Nephron (organoid): ENCODE measurements around the gene IAPP.
"Not testable (repeated sequence)": the region's sequence is repeated elsewhere in the genome, so short reads cannot be mapped to it uniquely, and the experiment has no call there.

Experiments used
- H3K27ac Mint-ChIP-seq, 3 experiments: 2 replicates each; pipeline ENCODE4 v1.8.0; 2020; ENCODE audit warnings: mixed read lengths in 3 of 3, mild to moderate bottlenecking in 2 of 3, moderate library complexity in 1 of 3
- H3K27me3 Mint-ChIP-seq: 2 replicates; pipeline ENCODE4 v1.8.0; 2021; ENCODE audit warnings: low read depth, mild to moderate bottlenecking, moderate library complexity, mixed read lengths
- H3K36me3 Mint-ChIP-seq: 2 replicates; pipeline ENCODE4 v1.8.0; 2020; ENCODE audit warnings: low read depth, mixed read lengths
- H3K4me1 Mint-ChIP-seq: 2 replicates; pipeline ENCODE4 v1.8.0; 2020; ENCODE audit warnings: mixed read lengths
- H3K4me3 Mint-ChIP-seq, 3 experiments: 2 replicates each; pipeline ENCODE4 v1.8.0; 2020; ENCODE audit warnings: mild to moderate bottlenecking in 3 of 3, mixed read lengths in 3 of 3, moderate library complexity in 2 of 3
- H3K9me3 Mint-ChIP-seq: 2 replicates; pipeline ENCODE4 v1.8.0; 2020; ENCODE audit warnings: mixed read lengths
- TF ChIP-seq, protein P1 (sequence below), 3 experiments: fragments of 200-600 bp; sonication (generic); IDR thresholded peaks; one replicate each; pipeline ENCODE4 v1.5.0; 2021; ENCODE audit warnings: antibody characterized with exemption in 3 of 3; ENCODE audit not compliant: unreplicated experiment in 3 of 3

IAPP gene

DNA sequence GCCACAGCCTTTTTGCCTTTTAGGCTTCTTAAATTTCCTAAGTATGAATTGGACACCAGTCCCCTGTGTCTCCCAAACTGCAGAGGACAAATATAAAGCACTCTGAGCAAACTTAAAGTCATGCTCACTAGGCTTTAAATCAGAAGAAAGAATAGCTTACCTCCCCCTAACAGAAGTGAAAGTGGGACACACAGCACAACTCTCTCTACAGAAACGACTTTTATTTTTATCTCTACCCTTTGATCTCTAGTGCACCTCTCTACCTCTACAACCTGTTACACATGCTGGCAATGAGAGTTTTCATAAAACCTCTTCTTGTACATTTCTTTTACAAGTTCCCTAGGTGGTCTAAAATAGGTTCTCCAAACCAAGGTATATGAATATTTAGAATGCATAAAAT, 19.7 kb downstream of the IAPP start:
- H3K4me3 Mint-ChIP-seq = no peak overlapping the region
- TF ChIP-seq, protein P1, sequence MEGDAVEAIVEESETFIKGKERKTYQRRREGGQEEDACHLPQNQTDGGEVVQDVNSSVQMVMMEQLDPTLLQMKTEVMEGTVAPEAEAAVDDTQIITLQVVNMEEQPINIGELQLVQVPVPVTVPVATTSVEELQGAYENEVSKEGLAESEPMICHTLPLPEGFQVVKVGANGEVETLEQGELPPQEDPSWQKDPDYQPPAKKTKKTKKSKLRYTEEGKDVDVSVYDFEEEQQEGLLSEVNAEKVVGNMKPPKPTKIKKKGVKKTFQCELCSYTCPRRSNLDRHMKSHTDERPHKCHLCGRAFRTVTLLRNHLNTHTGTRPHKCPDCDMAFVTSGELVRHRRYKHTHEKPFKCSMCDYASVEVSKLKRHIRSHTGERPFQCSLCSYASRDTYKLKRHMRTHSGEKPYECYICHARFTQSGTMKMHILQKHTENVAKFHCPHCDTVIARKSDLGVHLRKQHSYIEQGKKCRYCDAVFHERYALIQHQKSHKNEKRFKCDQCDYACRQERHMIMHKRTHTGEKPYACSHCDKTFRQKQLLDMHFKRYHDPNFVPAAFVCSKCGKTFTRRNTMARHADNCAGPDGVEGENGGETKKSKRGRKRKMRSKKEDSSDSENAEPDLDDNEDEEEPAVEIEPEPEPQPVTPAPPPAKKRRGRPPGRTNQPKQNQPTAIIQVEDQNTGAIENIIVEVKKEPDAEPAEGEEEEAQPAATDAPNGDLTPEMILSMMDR (IDR thresholded peaks at IDR 0.05; ENCODE audit: unreplicated experiment in 3 of 3) = no peak
- H3K4me1 Mint-ChIP-seq = no peaks in the 10 kb centered on the region
- H3K36me3 Mint-ChIP-seq = no peaks in the 10 kb centered on the region
- H3K27ac Mint-ChIP-seq = no peak overlapping the region
- peaks cover 5% of the 10 kb centered on the region for H3K9me3 Mint-ChIP-seq
- peaks cover 4% of the 10 kb centered on the region for H3K27me3 Mint-ChIP-seq

DNA sequence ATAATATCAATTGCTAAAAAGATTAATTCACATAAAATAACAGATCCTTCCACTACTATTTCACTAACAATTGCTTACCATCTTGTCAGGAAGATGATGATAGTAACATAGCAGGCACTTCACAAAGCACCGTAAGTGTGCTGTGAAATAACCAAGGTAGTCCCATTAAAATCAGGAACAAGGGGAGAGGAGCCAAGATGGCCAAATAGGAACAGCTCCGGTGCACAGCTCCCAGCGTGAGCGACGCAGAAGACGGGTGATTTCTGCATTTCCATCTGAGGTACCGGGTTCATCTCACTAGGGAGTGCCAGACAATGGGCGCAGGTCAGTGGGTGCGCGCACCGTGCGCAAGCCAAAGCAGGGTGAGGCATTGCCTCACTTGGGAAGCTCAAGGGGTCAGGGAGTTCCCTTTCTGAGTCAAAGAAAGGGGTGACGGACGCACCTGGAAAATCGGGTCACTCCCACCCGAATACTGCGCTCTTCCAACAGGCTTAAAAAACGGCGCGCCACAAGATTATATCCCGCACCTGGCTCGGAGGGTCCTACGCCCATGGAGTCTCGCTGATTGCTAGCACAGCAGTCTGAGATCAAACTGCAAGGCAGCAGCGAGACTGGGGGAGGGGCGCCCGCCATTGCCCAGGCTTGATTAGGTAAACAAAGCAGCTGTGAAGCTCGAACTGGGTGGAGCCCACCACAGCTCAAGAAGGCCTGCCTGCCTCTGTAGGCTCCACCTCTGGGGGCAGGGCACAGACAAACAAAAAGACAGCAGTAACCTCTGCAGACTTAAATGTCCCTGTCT, 22.3 kb downstream of the IAPP start:
- not testable (repeated sequence) for H3K9me3 Mint-ChIP-seq, H3K27ac Mint-ChIP-seq, H3K36me3 Mint-ChIP-seq, H3K27me3 Mint-ChIP-seq, H3K4me1 Mint-ChIP-seq
- H3K4me3 Mint-ChIP-seq = peak overlapping the region; percentile 60 to 74 (median 66)

DNA sequence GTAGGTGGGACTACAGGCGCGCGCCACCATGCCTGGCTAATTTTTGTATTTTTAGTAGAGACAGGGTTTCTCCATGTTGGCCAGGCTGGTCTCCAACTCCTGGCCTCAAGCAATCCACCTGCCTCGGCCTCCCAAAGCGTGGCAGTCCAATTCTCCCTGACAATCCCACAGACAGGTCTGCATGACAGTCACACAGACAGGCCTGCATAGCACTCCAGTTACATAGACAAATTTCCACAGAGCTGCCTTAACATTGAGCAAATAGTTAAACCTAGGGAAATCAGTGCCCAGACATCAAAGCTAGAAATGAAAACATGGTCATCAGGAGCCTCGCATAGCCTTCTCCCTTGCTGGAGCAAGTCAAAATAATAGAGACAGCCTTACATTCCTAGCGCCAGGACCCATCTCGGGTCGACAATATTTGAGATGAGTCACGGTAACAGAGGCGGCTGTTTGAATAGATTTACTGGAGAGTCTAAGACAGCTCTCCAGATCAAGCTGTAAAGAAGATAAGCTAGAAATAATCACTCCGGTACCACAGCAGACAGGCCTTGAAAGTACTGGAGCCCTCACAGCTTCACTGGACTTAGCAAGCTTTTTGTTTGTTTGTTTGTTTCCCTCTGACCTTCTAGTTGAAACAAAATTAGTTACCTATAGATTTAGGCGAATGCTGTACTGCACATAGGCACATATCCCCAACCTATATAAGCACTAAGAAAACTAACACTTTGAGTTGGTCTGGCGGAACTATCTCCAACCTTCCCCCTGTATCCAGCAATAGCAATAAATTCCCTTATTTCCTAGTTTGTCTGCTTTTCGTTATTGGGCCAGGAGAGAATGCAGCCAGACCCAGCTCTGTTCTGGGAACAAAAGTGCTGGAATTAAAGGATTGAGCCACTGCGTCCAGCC, 40.9 kb downstream of the IAPP start:
- H3K27me3 Mint-ChIP-seq = no peaks in the 10 kb centered on the region
- H3K4me1 Mint-ChIP-seq = no peaks in the 10 kb centered on the region
- H3K9me3 Mint-ChIP-seq = no peaks in the 10 kb centered on the region
- no peak overlapping the region for H3K27ac Mint-ChIP-seq
- TF ChIP-seq, protein P1 (IDR thresholded peaks at IDR 0.05; ENCODE audit: unreplicated experiment in 3 of 3) = no peak
- H3K4me3 Mint-ChIP-seq = no peak overlapping the region
- H3K36me3 Mint-ChIP-seq = no peaks in the 10 kb centered on the region

DNA sequence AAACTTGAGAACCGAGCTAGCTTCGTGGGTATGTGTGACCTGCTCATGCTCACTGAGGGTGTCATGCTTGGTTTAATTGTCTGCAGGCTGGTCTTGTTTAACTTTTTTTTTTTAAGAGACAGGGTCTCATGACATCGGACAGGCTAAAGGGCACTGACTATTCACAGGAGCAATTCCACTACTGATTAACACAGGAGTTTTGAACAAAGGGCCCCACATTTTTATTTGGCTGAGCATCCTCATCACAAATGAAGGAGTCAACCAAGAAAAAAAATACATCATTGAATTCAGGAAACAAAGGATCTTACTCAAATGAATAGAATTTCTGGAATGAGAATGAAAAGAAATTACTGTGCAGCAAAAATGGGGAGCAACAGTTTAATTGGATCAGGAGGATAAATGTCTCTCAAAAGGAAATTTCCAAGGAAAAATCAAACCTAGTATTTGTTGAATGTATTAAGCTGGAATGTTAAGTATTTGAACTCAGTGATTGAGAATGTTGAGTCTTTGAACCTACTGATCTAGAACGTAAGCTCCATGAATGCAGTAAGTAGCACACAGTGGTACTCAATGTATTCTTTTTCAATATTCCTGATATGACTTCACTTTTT, 43.9 kb downstream of the IAPP start:
- Mint-ChIP-seq H3K27me3 (no peaks in the 10 kb centered on the region), H3K36me3 (no peaks in the 10 kb centered on the region), H3K4me1 (no peaks in the 10 kb centered on the region), H3K27ac (peak overlapping the region in 2 of 3 experiments; percentile 1 to 91), H3K9me3 (no peaks in the 10 kb centered on the region), H3K4me3 (no peak overlapping the region)
- TF ChIP-seq, protein P1 (IDR thresholded peaks at IDR 0.05; ENCODE audit: unreplicated experiment in 3 of 3) = no peak

DNA sequence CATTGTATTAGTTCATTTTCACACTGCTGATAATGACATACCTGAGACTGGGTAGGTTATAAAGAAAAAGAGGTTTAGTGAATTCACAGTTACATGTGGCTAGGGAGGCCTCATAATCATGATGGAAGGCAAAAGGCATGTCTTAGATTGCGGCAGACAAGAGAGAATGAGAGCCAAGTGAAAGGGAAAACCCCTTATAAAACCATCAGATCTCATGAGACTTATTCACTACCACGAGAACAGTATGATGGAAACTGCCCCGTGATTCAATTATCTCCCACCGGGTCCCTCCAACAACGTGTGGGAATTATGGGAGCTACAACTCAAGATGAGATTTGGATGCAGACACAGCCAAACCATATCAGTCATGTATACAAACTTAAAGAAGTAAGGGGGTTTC, 45.7 kb downstream of the IAPP start:
- not testable (repeated sequence) for H3K9me3 Mint-ChIP-seq, H3K36me3 Mint-ChIP-seq, H3K27me3 Mint-ChIP-seq, H3K4me3 Mint-ChIP-seq, H3K4me1 Mint-ChIP-seq, H3K27ac Mint-ChIP-seq

DNA sequence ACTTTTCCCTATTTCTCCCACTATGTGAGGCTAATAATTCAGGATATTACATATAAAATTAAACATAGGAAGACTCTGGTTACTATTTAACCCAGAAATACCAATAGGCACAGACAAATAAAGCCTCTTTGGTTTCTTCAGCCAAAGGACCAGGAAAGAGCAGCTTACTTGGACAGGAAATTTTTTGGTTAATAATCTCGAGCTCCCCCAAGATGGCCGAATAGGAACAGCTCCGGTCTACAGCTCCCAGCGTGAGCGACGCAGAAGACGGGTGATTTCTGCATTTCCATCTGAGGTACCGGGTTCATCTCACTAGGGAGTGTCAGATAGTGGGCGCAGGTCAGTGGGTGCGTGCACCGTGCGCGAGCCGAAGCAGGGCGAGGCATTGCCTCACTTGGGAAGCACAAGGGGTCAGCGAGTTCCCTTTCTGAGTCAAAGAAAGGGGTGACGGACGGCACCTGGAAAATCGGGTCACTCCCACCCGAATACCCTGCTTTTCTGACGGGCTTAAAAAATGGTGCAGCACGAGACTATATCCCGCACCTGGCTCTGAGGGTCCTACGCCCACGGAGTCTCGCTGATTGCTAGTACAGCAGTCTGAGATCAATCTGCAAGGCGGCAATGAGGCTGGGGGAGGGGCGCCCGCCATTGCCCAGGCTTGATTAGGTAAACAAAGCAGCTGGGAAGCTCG, 46.5 kb downstream of the IAPP start:
- not testable (repeated sequence) for H3K9me3 Mint-ChIP-seq, H3K4me3 Mint-ChIP-seq, H3K4me1 Mint-ChIP-seq, H3K36me3 Mint-ChIP-seq, H3K27ac Mint-ChIP-seq, H3K27me3 Mint-ChIP-seq

DNA sequence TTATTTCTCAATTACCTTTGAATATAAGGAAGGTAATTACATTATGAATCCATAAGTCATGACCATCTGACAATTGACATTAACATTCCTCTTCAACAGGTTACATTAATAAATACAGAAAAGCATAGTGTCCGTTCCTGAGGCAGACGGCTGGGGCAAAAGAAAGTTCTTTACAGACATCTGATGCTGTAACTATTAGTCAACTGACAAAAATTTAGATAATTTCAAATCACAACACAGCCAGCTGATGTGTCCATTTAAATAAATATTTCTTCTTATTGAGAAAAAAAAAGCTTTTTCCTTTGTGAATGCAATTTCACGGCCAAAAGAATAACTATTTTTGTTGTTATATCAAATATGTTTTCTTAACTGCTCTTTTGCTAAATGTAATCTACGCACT, 55.5 kb downstream of the IAPP start:
- TF ChIP-seq, protein P1 (IDR thresholded peaks at IDR 0.05; ENCODE audit: unreplicated experiment in 3 of 3) = no peak
- no peaks in the 10 kb centered on the region for H3K36me3 Mint-ChIP-seq
- peaks cover 10% of the 10 kb centered on the region for H3K9me3 Mint-ChIP-seq
- no peak overlapping the region for H3K27ac Mint-ChIP-seq
- no peaks in the 10 kb centered on the region for H3K4me1 Mint-ChIP-seq
- peaks cover 3% of the 10 kb centered on the region for H3K27me3 Mint-ChIP-seq
- H3K4me3 Mint-ChIP-seq = no peak overlapping the region
